Stimulated activated naive CD8-positive, alpha-beta T cell treated with anti-CD3 and anti-CD28 coated beads, Interleukin-15, amount 100 ng/mL, for 72 hours (primary cell): ENCODE measurements around the gene CAST.

Experiments
- ATAC-seq: fragments of 150-1000 bp; cut with Tn5 transposase; 2 replicates; pipeline ENCODE4 v1.10.0; 2021; ENCODE audit warnings: mild to moderate bottlenecking, moderate library complexity
- DNase-seq, 2 donors: peaks; one replicate each; pipeline ENCODE4 v3.0.0; 2021 to 2022
- H3K27ac Mint-ChIP-seq, 2 donors: one replicate each; pipeline ENCODE4 v1.8.0; 2022; ENCODE audit warnings: mild to moderate bottlenecking in 2 of 2, mixed read lengths in 2 of 2, moderate library complexity in 2 of 2
- H3K27me3 Mint-ChIP-seq: one replicate; pipeline ENCODE4 v1.8.0; 2022; ENCODE audit warnings: mixed read lengths
- H3K4me1 Mint-ChIP-seq: one replicate; pipeline ENCODE4 v1.8.0; 2022; ENCODE audit warnings: mild to moderate bottlenecking, mixed read lengths
- H3K4me3 Mint-ChIP-seq, 2 donors: one replicate each; pipeline ENCODE4 v1.8.0; 2022; ENCODE audit warnings: mild to moderate bottlenecking in 2 of 2, mixed read lengths in 2 of 2, moderate library complexity in 1 of 2
- H3K9me3 Mint-ChIP-seq, 2 donors: one replicate each; pipeline ENCODE4 v1.8.0; 2022; ENCODE audit warnings: mixed read lengths in 2 of 2

The CAST gene

DNA sequence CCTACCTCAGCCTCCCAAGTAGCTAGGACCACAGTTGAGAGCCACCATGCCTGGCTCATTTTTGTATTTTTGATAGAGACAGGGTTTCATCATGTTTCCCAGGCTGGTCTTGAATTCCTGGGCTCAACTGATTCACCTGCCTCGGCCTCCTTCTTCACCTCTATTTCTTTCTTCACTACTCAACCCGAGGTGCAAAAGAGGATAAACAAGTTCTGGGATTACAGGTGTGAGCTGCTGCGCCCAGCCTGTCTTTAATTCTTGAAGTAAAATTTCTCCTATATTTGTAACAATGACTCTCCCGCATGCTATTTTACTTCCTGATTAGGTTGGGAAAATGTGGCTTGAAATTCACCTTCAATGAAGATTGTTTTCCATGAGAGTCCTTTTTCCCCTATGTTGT is 46.4 kb downstream of the CAST start:
- Mint-ChIP-seq H3K4me3 (no peak overlapping the region), H3K27ac (peak overlapping the region in 1 of 2 donors; percentile 64), H3K27me3 (no peaks in the 10 kb centered on the region), H3K9me3 (no peaks in the 10 kb centered on the region), H3K4me1 (peaks cover 49% of the 10 kb centered on the region)
- no peak for DNase-seq
- no peak for ATAC-seq

DNA sequence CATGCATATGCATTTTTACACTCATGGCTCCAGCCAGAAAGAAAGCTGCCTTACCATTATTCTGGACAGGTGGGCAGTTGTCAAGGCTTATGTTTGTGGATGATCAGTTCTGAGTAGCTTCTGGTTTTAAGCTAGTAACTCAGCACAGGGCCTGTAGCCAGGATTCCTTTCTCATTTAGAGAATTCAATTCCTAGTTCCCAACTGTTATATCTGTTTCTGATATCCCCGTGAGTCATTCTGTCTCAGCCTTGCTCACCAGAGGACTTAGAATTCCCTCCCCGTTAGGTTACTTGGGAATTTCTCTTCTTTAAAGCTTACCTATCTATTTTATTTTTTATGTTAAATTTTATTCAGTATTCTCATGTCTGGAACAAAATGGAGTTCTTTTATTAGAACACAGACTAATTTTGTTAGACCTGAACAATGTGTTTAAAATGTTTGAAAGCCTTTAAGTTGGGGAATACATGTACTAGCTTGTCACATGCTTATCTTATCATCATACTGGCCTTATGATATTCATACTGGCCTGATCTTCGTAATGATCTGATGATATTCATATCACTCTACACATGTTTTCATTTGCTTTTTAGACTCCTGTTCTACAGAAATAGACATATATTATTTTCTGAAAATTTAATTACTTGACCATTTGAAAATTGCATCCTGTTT is 47.1 kb downstream of the CAST start:
- H3K27ac Mint-ChIP-seq: no peak overlapping the region
- DNase-seq: no peak
- no peak for ATAC-seq
- no peaks in the 10 kb centered on the region for H3K27me3 Mint-ChIP-seq
- no peak overlapping the region for H3K4me3 Mint-ChIP-seq
- no peaks in the 10 kb centered on the region for H3K9me3 Mint-ChIP-seq
- H3K4me1 Mint-ChIP-seq: peaks cover 42% of the 10 kb centered on the region

DNA sequence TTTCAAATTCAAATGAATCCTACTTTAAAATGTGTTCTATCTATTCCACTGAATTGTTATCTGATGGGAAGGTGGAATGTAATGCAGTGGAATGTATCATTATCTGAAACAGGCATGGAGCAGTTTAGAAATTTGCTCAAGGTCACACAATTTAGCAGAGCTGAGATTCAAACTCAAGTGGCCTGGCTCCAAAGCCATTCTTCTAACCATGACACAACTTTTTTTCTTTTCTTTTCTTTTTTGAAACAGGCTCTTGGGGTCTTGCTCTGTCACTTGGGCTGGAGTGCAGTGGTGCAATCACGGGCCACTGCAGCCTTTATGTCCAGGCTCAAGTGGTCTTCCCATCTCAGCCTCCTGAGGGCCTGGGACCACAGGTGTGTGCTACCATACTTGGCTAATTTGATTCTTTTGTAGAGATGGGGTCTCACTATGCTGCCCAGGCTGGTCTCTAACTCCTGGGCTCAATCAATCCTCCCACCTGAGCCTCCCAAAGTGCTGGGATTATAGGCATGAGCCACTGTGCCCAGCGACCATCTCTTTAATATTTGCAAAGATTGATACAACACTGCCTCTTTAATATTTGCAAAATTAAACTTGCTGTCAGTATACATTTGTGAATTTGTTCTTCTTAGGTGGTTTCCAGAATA is 50.0 kb downstream of the CAST start:
- Mint-ChIP-seq H3K27ac (no peak overlapping the region), H3K27me3 (no peaks in the 10 kb centered on the region), H3K4me3 (no peak overlapping the region), H3K4me1 (peaks cover 42% of the 10 kb centered on the region), H3K9me3 (peaks cover 0 to 3% of the 10 kb centered on the region in 2 donors)
- no peak for DNase-seq
- ATAC-seq: no peak

DNA sequence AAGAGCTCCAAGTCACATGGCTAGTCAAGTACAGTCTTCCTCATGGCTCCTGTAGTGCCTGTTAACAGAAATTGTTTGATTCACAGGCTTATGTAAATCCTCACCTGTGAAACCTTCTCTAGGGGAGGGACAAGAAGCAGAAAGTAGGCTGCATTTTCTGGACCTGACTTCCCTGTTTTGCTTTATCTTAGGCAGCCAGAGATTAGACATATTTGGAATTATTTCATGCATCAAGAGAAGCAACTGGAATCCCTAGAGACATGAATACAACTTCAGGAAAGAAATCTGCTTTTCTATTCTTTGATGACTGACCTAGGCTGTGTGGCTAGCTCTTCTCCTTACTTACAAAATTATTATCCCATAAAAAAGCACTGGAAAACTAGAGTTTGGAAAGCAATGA is 52.3 kb downstream of the CAST start:
- no peak for DNase-seq
- Mint-ChIP-seq H3K9me3 (peaks cover 0 to 4% of the 10 kb centered on the region in 2 donors), H3K4me1 (peaks cover 41% of the 10 kb centered on the region), H3K4me3 (no peak overlapping the region), H3K27me3 (no peaks in the 10 kb centered on the region), H3K27ac (peak overlapping the region; percentile 85 to 94)
- no peak for ATAC-seq

DNA sequence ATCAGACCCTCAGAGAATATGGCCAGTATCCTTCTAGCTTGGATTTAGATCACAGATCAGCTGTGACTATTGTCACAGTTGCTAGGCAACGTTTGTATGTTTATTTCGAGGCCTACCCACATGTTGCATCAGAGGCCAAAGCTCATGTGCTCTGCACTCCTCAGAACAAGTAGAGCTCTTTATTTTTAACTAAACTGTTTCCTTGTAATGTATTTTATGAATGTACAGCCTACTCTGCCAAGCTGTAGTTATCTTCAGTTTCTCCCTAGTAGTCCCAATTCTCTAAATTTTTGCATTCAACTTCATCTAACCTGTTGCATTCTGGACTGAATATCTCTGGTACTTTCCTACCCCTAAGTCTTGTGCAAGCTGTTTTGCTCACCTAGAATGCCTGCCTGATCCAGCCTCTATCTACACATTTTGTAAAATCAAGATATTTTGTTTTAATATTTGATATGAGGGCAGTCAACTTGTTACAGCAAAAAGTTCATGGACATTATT is 52.8 kb downstream of the CAST start:
- ATAC-seq: peak; percentile 94
- Mint-ChIP-seq H3K4me1 (peaks cover 41% of the 10 kb centered on the region), H3K4me3 (peak overlapping the region in 1 of 2 donors; percentile 10), H3K9me3 (peaks cover 0 to 4% of the 10 kb centered on the region in 2 donors), H3K27me3 (no peaks in the 10 kb centered on the region), H3K27ac (peak overlapping the region; percentile 85 to 94)
- peak in 1 of 2 donors; percentile 61 for DNase-seq

DNA sequence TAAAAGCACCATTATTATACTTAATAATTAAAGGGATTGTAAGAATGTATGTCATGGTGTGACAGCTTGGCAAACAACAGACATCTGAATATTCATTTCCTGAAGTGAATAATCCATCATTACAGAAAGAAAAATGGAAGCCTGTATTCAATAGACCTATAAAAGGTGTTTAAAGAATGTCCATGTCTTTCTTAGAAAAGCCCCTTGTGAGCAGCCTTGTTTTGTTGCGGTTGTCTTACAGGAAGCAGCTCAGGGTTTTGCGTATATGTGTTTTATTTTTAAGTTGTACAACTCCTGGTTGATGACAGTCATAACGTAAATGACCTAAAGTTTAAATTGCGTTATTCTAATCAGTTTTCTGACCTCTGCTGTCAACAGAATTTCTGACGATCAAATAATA is 53.8 kb downstream of the CAST start:
- H3K4me3 Mint-ChIP-seq: no peak overlapping the region
- peak in 1 of 2 donors; percentile 23 for DNase-seq
- peak; percentile 79 for ATAC-seq
- H3K9me3 Mint-ChIP-seq: peaks cover 0 to 4% of the 10 kb centered on the region in 2 donors
- H3K27me3 Mint-ChIP-seq: no peaks in the 10 kb centered on the region
- peak overlapping the region; percentile 85 to 94 for H3K27ac Mint-ChIP-seq
- peaks cover 41% of the 10 kb centered on the region for H3K4me1 Mint-ChIP-seq

DNA sequence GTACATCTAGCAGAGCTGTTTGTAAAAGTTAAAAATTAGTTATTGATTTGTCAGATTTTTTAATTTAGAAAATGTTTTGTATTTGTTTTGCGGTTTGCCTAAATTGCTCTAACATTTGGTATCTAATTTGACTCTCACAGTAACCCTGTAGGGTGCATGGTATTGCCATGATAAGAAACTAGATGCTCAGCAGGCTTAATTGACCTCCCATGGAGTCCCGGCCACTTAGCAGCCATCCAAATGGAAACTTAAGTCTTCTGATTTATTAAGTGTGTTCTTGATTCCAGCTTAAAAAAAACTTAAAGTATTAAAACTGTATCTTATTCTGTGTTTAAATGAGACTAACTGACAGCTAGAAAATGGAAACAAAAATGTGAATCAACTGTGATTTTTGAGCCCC is 54.5 kb downstream of the CAST start:
- ATAC-seq (no peak), DNase-seq (no peak)
- no peak overlapping the region for H3K4me3 Mint-ChIP-seq
- peaks cover 0 to 4% of the 10 kb centered on the region in 2 donors for H3K9me3 Mint-ChIP-seq
- H3K4me1 Mint-ChIP-seq: peaks cover 41% of the 10 kb centered on the region
- no peak overlapping the region for H3K27ac Mint-ChIP-seq
- H3K27me3 Mint-ChIP-seq: no peaks in the 10 kb centered on the region

DNA sequence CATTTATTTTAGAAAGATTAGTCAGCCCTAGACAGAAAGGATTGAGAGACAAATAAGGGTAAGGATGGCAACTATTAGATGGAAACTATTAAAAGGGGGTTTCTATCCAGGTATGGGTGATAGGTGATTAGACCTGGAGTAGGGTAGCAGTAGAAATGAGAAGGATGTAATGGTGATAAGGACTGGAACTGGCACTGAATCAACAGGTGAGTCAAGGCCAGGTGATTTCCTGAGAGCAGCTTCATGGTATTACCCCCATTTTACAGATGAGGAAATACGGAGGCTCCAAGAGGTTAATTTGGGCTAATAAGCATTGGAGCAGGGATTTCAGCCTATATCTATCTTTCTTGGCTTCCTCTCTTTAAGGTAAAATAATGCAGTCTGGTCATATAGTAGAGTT is 55.7 kb downstream of the CAST start:
- peaks cover 0 to 4% of the 10 kb centered on the region in 2 donors for H3K9me3 Mint-ChIP-seq
- DNase-seq: no peak
- no peak overlapping the region for H3K4me3 Mint-ChIP-seq
- no peak overlapping the region for H3K27ac Mint-ChIP-seq
- peaks cover 34% of the 10 kb centered on the region for H3K4me1 Mint-ChIP-seq
- H3K27me3 Mint-ChIP-seq: no peaks in the 10 kb centered on the region
- no peak for ATAC-seq

DNA sequence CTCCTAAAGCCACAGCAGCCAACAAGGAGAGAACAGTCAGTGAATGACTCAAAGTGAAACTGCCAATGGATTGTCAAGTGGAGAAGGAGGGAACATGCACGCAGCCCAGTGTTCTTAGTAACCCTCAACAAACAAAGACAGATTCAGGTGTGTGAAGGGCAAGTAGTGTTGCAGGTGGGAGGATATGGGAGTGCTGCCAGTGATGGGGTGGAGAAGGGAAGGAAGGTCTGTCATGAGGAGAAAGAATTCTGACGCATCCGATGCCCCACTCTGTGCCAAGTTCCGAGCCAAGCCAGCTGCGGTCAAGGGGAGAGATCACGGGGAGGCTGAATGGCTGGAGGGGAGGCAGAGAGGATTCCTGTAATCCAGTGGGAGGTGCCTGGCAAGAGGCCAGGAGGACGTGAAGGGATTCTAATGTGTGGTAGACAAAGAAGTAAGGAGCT is 56.5 kb downstream of the CAST start:
- Mint-ChIP-seq H3K9me3 (peaks cover 0 to 4% of the 10 kb centered on the region in 2 donors), H3K27ac (no peak overlapping the region), H3K27me3 (no peaks in the 10 kb centered on the region), H3K4me1 (peaks cover 34% of the 10 kb centered on the region), H3K4me3 (no peak overlapping the region)
- DNase-seq (no peak), ATAC-seq (no peak)

DNA sequence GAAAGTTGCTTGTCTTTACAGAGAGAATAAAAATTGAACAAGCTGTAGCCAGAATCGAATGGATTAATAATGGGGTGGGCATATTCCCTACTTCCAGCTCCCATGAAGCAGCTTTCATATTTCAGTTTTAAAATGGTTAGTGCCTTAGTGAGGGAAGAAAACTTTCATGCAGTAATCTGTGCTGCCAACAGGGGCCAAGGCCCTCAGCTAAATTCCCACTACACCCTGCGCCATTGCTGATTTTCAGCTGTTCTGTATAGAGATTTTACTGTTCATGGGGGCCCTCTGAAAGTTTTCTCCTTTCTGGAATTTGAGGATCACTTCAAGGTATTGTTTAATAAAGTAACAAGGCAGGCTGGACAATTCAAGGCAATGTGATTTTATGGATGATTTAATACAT is 58.2 kb downstream of the CAST start:
- ATAC-seq: peak; percentile 34
- H3K27me3 Mint-ChIP-seq: no peaks in the 10 kb centered on the region
- H3K9me3 Mint-ChIP-seq: peaks cover 0 to 4% of the 10 kb centered on the region in 2 donors
- H3K27ac Mint-ChIP-seq: no peak overlapping the region
- DNase-seq: no peak
- H3K4me3 Mint-ChIP-seq: no peak overlapping the region
- H3K4me1 Mint-ChIP-seq: peaks cover 24% of the 10 kb centered on the region

DNA sequence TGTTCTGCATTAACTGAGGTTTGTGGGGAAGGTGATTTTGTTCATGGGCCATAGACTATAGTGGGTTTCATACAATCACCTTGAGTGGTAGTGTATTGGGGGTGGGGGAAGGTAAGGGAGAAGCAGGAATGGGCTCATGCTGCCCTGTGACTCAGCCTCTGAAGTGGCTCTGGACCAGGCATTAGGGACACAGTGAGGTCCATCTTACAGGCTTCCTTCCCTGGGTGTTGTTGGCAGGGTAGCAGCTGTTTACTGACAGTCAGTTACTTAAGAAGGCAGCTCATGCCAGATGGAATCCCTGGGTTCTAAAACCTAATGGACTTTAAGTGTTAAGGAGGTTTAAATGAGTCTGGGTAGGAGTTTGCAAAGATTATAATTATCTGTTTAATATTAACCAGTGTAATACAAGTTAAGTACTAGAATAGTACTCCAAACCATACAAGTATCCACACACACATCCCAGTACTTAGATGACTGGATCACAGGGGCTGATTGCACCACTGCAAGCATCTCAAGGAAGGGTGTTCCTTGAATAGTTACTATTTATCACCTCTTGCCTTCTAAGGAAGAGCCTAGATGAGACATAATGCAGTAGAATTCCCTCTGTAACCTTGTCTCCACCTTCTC is 59.3 kb downstream of the CAST start:
- H3K4me1 Mint-ChIP-seq: peaks cover 19% of the 10 kb centered on the region
- H3K4me3 Mint-ChIP-seq: no peak overlapping the region
- peak overlapping the region in 1 of 2 donors; percentile 49 for H3K27ac Mint-ChIP-seq
- H3K9me3 Mint-ChIP-seq: peaks cover 0 to 4% of the 10 kb centered on the region in 2 donors
- H3K27me3 Mint-ChIP-seq: no peaks in the 10 kb centered on the region
- ATAC-seq (peak; percentile 53), DNase-seq (no peak)

DNA sequence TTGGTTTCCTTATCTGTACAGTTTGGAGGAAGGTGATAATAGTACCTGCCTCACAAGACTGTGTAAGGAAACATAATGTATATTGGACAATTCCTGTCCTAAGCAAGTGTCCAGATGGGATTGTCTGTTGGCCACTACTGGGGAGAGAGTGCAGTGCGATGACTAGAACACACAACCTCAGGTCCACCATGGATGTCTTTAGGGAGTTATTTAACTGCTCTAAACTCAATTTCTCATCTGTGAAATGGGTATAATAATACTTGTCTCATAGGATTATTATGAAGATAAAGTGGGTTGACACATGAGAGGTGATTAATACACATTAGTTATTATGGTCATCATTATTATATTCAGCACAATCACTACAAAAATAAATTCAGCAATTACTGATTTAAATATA is 63.1 kb downstream of the CAST start:
- H3K4me1 Mint-ChIP-seq: no peaks in the 10 kb centered on the region
- no peak overlapping the region for H3K27ac Mint-ChIP-seq

DNA sequence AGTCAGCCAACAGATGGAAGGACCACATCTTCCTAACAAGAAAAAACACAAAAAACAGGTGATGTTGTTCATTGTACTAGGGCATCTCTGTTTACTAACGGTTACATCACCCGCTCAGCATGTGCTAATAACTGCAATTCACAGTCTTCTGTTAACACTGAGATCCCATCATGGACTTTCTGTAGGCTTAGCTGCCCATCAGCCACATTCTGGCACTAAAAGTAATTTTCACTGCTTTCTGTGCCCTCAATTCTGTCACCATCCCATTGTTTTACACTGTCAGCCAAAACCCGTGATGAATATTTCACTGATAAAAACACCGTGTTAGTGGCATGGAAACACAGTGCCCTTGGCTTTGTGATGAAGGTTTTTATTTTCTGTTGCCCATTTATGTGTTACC is 64.6 kb downstream of the CAST start:
- DNase-seq (no peak), ATAC-seq (no peak)
- Mint-ChIP-seq H3K9me3 (no peaks in the 10 kb centered on the region), H3K27ac (no peak overlapping the region), H3K4me3 (no peak overlapping the region), H3K27me3 (no peaks in the 10 kb centered on the region), H3K4me1 (no peaks in the 10 kb centered on the region)

More for the DNA sequence above, 63.1 kb downstream of the CAST start:
- ATAC-seq (no peak), DNase-seq (no peak)
- no peak overlapping the region for H3K4me3 Mint-ChIP-seq
- H3K27me3 Mint-ChIP-seq: no peaks in the 10 kb centered on the region
- no peaks in the 10 kb centered on the region for H3K9me3 Mint-ChIP-seq

DNA sequence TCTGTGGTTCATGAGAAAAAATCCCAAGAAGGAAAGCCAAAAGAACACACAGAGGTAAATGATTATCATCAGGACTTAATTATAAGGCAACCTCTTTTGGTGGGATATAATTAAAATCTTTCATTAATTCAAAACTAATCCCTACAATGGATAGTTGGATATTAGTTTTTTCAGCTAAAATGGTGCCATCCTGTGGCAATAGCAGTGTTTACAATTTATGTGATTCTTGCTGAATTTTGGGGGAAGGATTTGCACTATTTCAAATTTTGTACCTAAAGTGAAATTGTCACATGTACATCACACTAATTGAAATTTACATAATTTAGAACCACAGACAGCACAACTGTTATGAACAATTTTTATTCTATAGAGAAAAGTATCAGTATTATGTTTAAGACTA is 67.0 kb downstream of the CAST start:
- ATAC-seq: no peak
- H3K4me1 Mint-ChIP-seq: peaks cover 6% of the 10 kb centered on the region
- no peaks in the 10 kb centered on the region for H3K27me3 Mint-ChIP-seq
- no peak for DNase-seq
- no peak overlapping the region for H3K4me3 Mint-ChIP-seq
- no peak overlapping the region for H3K27ac Mint-ChIP-seq
- H3K9me3 Mint-ChIP-seq: no peaks in the 10 kb centered on the region

DNA sequence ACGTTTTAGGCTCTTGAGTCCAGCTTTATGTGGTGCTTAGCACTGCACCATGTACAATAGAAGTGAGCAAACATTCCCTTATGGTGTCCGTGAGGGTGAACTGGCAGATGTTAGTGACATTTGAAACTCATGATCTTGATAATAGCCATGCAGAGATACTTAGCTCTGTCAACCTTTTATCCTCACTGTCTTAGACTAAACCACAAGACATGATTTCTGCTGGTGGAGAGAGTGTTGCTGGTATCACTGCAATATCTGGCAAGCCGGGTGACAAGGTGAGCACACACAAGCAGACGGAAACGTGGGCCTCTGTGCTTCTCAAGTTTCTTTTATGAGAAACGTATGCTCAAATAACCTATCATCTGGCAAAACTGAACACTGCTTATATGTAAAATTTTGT is 68.4 kb downstream of the CAST start:
- no peak overlapping the region for H3K4me3 Mint-ChIP-seq
- no peaks in the 10 kb centered on the region for H3K27me3 Mint-ChIP-seq
- DNase-seq (no peak), ATAC-seq (no peak)
- H3K27ac Mint-ChIP-seq: no peak overlapping the region
- H3K4me1 Mint-ChIP-seq: peaks cover 13% of the 10 kb centered on the region
- H3K9me3 Mint-ChIP-seq: no peaks in the 10 kb centered on the region
